HG03432 (cell line): ENCODE measurements around the gene CCDC146.
"Not testable (repeated sequence)": the region's sequence is repeated elsewhere in the genome, so short reads cannot be mapped to it uniquely, and the experiment has no call there.

Experiments used
- ATAC-seq: cut with Tn5 transposase; IDR thresholded peaks from one replicate; pipeline ENCODE4 v1.9.1; 2021; ENCODE audit warnings: mild to moderate bottlenecking, moderate library complexity; ENCODE audit not compliant: unreplicated experiment

Gene CCDC146

DNA sequence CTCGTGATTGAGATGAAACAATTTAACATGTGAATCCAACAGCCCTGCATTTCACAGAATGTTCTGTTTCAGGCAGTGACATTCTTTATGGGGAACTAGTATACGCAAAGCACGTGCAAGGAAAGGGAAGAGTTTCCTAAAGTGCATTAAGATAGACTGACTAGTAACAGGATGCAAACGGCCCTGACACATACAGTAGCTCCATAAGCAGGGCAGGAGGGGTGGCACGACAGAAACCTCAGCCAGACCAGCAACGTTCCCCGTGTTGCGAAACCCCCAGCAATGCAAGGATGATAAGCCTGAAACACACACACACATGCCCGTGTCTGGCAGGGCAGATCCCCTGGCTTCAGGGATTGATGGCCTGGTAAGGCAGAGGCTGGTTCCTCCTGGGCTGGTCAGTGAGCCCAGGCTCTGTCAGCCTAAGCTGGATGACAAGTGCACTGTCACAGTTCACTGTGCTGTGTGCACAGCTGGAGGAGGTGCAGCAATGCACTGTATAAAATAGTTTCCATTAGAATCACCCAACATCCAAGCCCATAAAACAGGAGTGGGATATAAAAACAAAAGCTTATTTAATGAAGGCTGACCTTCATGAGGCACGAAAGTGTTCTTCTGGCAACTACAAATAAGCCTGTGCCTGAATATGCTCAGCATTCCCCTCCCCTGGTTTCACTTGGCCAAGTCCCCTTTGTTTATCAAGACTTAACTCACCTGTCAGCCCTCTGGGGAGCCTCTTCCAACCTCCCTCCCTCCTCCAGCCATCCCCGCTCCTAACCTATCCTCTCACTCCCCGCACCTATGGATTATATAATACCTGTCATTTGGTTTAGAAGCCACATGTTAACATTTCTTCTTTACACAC, 204.9 kb downstream of the CCDC146 start:
- ATAC-seq = no peak

- ATAC-seq = no peak
These were observed 205.7 kb downstream of the CCDC146 start for GRCh38 chr7:77327932-77328628.

- ATAC-seq = no peak
These were observed 206.3 kb downstream of the CCDC146 start for GRCh38 chr7:77328669-77329068.

- peak; percentile 14 for ATAC-seq
These were observed 207.2 kb downstream of the CCDC146 start for GRCh38 chr7:77329466-77330168.

- ATAC-seq = peak; percentile 72
These were observed 207.9 kb downstream of the CCDC146 start for GRCh38 chr7:77330169-77330882.

- peak; percentile 75 for ATAC-seq
These were observed 209.7 kb downstream of the CCDC146 start for GRCh38 chr7:77331938-77332695.

DNA sequence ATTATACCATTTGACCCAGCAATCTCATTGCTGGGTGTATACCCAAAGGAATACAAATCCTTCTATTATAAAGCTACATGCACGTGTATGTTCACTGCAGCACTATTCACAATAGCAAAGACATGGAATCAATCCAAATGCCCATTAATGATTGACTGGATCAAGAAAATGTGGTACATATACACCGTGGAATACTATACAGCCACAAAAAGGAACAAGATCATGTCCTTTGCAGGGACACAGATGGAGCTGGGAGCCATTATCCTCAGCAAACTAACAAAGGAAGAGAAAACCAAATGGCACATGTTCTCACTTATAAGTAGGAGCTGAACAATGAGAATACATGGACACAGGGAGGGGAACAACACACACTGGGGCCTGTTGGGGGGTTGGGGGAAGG, 211.6 kb downstream of the CCDC146 start:
- not testable (repeated sequence) for ATAC-seq

DNA sequence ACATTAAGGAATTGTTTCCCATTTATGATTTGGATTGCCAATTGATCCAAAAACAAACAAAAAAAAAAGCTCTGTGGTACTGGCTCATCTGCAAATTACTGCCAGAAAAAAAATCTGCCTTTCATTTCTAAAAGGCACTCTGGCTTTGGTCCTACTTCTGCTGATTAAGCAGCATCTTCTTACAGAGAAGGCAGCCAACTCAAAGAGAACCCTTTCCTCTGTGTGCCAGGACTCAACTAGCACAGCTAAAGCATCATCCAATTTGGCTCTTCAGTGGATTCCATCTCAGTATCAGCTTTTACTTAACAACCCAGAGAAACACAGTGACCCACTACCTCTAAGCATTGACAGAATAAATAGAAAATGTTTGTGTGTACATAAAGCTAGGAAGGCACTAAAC, 213.2 kb downstream of the CCDC146 start:
- ATAC-seq = no peak

DNA sequence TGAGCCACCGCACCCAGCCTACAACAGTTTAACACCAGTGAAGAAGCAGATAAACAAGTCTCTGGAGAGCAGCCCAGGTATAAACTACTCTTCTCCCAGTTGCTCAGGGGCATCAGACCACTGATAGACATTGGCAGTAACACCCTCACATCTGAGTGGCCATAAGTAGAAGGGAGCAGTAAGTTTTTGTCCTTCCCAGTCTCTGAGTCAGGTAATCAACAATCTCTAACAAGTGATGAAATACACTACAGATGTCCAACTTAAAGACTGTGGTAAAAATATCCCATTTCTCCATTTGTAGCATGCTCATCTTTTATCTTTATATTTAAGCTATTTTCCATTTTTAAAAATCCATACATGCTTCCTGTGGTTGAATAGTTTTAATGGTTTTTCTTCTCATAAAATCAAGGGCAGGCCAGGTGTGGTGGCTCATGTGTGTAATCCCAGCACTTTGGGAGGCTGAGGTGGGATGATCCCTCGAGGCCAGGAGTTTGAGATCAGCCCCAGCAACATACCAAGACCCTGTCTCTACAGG, 215.1 kb downstream of the CCDC146 start:
- no peak for ATAC-seq

- no peak for ATAC-seq
These were observed 215.8 kb downstream of the CCDC146 start for GRCh38 chr7:77338260-77338659.

- no peak for ATAC-seq
These were observed 216.6 kb downstream of the CCDC146 start for GRCh38 chr7:77338883-77339629.

DNA sequence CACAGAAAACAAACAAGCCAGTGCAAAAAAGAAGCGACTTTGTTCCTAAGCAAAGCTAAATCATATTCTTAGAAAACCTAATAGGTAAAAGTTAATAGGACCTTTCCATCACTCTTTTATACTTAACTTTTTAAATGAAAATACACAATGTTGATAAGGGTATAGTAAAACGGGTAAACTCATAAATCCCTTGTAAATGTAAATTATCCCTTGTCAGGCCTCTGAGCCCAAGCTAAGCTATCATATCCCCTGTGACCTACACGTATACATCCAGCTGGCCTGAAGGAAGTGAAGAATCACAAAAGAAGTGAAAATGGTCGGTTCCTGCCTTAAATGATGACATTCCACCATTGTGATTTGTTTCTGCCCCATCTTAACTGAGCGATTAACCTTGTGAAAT, 217.3 kb downstream of the CCDC146 start:
- ATAC-seq = no peak
